Measurements from ENCODE around the gene THYN1. TPM values are rescaled to one million over a fixed set of nuclear protein-coding genes. Genes with fewer than 3 reads are reported as not detected.

The THYN1 gene
- total RNA-seq, 1 experiment from 2014 or later = 97.0 TPM

DNA sequence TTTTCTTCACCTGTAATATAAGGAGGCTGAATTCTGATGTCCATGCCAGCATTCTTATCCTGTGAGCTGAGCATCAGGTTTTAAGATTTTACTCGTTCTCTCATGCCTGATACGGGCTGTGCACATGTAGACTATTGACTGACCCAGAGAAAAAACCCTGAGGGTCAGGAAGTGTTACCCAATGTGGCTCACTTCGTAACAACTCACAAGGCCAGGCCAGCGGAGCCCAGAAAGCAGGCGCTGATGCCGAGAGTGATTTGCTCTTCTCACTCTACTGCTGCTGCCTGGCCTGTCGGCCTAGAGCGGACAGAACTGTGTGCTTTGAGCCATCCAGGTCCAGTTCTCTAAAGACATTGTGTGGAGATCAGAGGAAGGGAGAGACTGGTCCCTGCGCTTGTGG, 10.8 kb downstream of the THYN1 start:
- Histone ChIP-seq H3K79me2 (ENCODE audit: insufficient read depth, low read length) (no peaks in the 10 kb centered on the region), H2BK20ac (ENCODE audit: low read depth, low read length, poor library complexity, severe bottlenecking) (no peak overlapping the region), H3K27ac (ENCODE audit: insufficient read length, low read depth, low read length) (no peak overlapping the region), H3K9me3 (ENCODE audit: control insufficient read depth, low read depth, low read length) (no peaks in the 10 kb centered on the region), H4K91ac (ENCODE audit: insufficient read length, low read depth, low read length) (no peak overlapping the region), H3K4ac (ENCODE audit: low read depth, low read length) (no peak overlapping the region), H2BK5ac (ENCODE audit: insufficient read length, low read length) (no peak overlapping the region), H4K8ac (replicated peaks; ENCODE audit: insufficient read length, low read depth, low read length) (no peak overlapping the region), H3K27me3 (ENCODE audit: insufficient read depth, low read length) (no peaks in the 10 kb centered on the region), H2AK5ac (ENCODE audit: insufficient read length, low read length) (no peak overlapping the region), H4K20me1 (ENCODE audit: control insufficient read depth, insufficient read depth, insufficient read length) (no peaks in the 10 kb centered on the region), H3K9ac (ENCODE audit: extremely low read depth, insufficient read length, low read length) (no peak overlapping the region), H2BK120ac (ENCODE audit: low read depth, low read length, poor library complexity, severe bottlenecking) (no peak overlapping the region), H3K23ac (ENCODE audit: insufficient read length, low read depth, low read length) (no peak overlapping the region), H3K4me1 (ENCODE audit: insufficient read depth, low read length) (no peaks in the 10 kb centered on the region), H3K23me2 (ENCODE audit: insufficient read length, low read depth, low read length, poor library complexity, severe bottlenecking) (no peaks in the 10 kb centered on the region), H3K18ac (ENCODE audit: insufficient read length, low read depth, low read length) (no peak overlapping the region), H2BK12ac (ENCODE audit: insufficient read length, low read depth, low read length) (no peak overlapping the region), H2BK15ac (ENCODE audit: low read depth, low read length) (no peak overlapping the region), H3K14ac (ENCODE audit: insufficient read depth, low read length) (no peak overlapping the region), H3K79me1 (ENCODE audit: insufficient read depth, low read depth, low read length, poor library complexity, severe bottlenecking) (no peaks in the 10 kb centered on the region), H3T11ph (ENCODE audit: low read length) (no peak overlapping the region), H4K5ac (ENCODE audit: insufficient read length, low read depth, low read length) (no peak overlapping the region), H2AFZ (ENCODE audit: low read length) (no peak overlapping the region), H3K4me2 (ENCODE audit: insufficient read depth, insufficient read length, low read length) (no peak overlapping the region), H3K56ac (ENCODE audit: insufficient read length, low read depth, low read length) (no peak overlapping the region)
- Mint-ChIP-seq H3K36me3 (ENCODE audit: insufficient read depth in 1 of 3, low read depth in 3 of 3) (peaks cover 12 to 53% (median 24%) of the 10 kb centered on the region in 3 experiments), H3K9me3 (no peaks in the 10 kb centered on the region), H3K4me1 (peaks cover 2 to 8% of the 10 kb centered on the region in 2 experiments; a peak in 3 of 4 replicates), H3K27me3 (ENCODE audit: low read depth) (no peaks in the 10 kb centered on the region), H3K27ac (no peak overlapping the region; a peak in 1 of 7 replicates), H3K4me3 (no peak overlapping the region)
- no CpG with 5 or more reads among the region's 9 CpGs for WGBS (ENCODE audit: extremely low coverage, insufficient read length, low lambda C conversion rate)
- no peak for DNase-seq
- TF ChIP-seq, protein P1, sequence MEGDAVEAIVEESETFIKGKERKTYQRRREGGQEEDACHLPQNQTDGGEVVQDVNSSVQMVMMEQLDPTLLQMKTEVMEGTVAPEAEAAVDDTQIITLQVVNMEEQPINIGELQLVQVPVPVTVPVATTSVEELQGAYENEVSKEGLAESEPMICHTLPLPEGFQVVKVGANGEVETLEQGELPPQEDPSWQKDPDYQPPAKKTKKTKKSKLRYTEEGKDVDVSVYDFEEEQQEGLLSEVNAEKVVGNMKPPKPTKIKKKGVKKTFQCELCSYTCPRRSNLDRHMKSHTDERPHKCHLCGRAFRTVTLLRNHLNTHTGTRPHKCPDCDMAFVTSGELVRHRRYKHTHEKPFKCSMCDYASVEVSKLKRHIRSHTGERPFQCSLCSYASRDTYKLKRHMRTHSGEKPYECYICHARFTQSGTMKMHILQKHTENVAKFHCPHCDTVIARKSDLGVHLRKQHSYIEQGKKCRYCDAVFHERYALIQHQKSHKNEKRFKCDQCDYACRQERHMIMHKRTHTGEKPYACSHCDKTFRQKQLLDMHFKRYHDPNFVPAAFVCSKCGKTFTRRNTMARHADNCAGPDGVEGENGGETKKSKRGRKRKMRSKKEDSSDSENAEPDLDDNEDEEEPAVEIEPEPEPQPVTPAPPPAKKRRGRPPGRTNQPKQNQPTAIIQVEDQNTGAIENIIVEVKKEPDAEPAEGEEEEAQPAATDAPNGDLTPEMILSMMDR (conservative IDR thresholded peaks at IDR 0.05) = no peak

All from H9 (cell line).